Heart left ventricle (tissue), 16 donors: ENCODE results near the gene CAMP. TPM values are rescaled to one million over a fixed set of nuclear protein-coding genes. Genes with fewer than 3 reads are reported as not detected.
"Not testable (repeated sequence)": the region's sequence is repeated elsewhere in the genome, so short reads cannot be mapped to it uniquely, and the experiment has no call there.

Source experiments
- ATAC-seq, 4 donors: fragments of 200-7000 bp; cut with Tn5 transposase; one replicate each; pipeline ENCODE4 v1.9.1; 2020 to 2022; ENCODE audit warnings: moderate library complexity in 4 of 4, mild to moderate bottlenecking in 3 of 4, moderate number of reproducible peaks in 1 of 4
- DNase-seq, 5 donors: peaks; one replicate each; pipeline ENCODE4 v3.0.0-alpha.2; 2020
- H3K27ac ChIP-seq, 12 donors: fragments of 200-600 bp; sonication (generic) in 4 of 12; one replicate each; pipeline versions ENCODE4 v1.5.0 to v1.8.0; 2016 to 2022; ENCODE audit warnings: mild to moderate bottlenecking in 2 of 12
- H3K27me3 ChIP-seq, 9 donors: fragments of 200-600 bp; sonication (generic) in 2 of 9; one replicate each; pipeline versions ENCODE4 v1.5.1 to v1.8.0; 2016 to 2022; ENCODE audit warnings: mild to moderate bottlenecking in 3 of 9
- H3K36me3 ChIP-seq, 9 donors: fragments of 200-600 bp; sonication (generic) in 2 of 9; one replicate each; pipeline versions ENCODE4 v1.5.0 to v1.8.0; 2018 to 2022; ENCODE audit warnings: mild to moderate bottlenecking in 2 of 9
- H3K4me1 ChIP-seq, 12 donors: fragments of 200-600 bp; sonication (generic) in 4 of 12; one replicate each; pipeline versions ENCODE4 v1.5.0 to v1.8.0; 2016 to 2022; ENCODE audit warnings: mild to moderate bottlenecking in 3 of 12
- H3K4me3 ChIP-seq, 12 donors: fragments of 200-600 bp; sonication (generic) in 4 of 12; one replicate each; pipeline versions ENCODE4 v1.5.0 to v1.8.0; 2017 to 2022; ENCODE audit warnings: mild to moderate bottlenecking in 9 of 12, moderate library complexity in 4 of 12
- H3K9me3 ChIP-seq, 12 donors: fragments of 200-600 bp; sonication (generic) in 4 of 12; one replicate each; pipeline versions ENCODE4 v1.5.0 to v1.8.0; 2016 to 2022; ENCODE audit warnings: mild to moderate bottlenecking in 1 of 12
- POLR2A ChIP-seq, 2 donors: fragments of 450-650 bp; IDR thresholded peaks; one replicate each; pipeline ENCODE4 v1.6.1; 2017; ENCODE audit warnings: antibody characterized with exemption in 2 of 2, mild to moderate bottlenecking in 2 of 2, moderate library complexity in 2 of 2
- WGBS, 4 donors: extraction: QIAGEN DNeasy Blood & Tissue Kit in 2 of 4; methylation state at CpG; one replicate each; pipeline versions ENCODE4 v1.1.5 to v1.1.7; 2013 to 2018; 5-methylcytosine and 5-hydroxymethylcytosine counted together
- intact Hi-C, 10 donors: fragments of 100-400 bp; cut with DNase I; formaldehyde crosslinking; loops; one replicate each; pipeline versions ENCODE4 v1.11.1 to v1.14.2; 2022
- polyA plus RNA-seq, 2 donors: library from polyadenylated mRNA; stranded (reverse); fragments of 200-250 nt; gene quantifications; one replicate each; pipeline ENCODE4 v1.2.3, GENCODE V29; 2013
- total RNA-seq, 9 donors: library from RNA; depleted of rRNA in 2 of 9; stranded (reverse); fragments of >200 nt in 2 of 9; fragmentation: NEBNext Ultra II Directional in 3 of 9; extraction: Animal tissue kit (Norgen Biotek cat#: 25700) in 3 of 9; gene quantifications; one replicate each; pipeline versions ENCODE4 v1.1.0 to v1.2.4, GENCODE V29; 2016 to 2023
- TF ChIP-seq, protein P1 (sequence below), 12 donors: fragments of 200-600 bp; sonication (generic) in 4 of 12; IDR thresholded peaks; one replicate each; pipeline versions ENCODE4 v1.5.0 to v1.8.0; 2018 to 2022; ENCODE audit warnings: antibody characterized with exemption in 12 of 12, mild to moderate bottlenecking in 5 of 12
- donor health status: ischemic (EF 13 %, LVEDD 7.1; RV severe dilation, severe dysfunction).
- donor health status: healthy with polysubstance abuse.
- donor health status: DM: no; HTN: yes; CAD: no.
- donor health status: DM: no; HTN: no; CAD: no.
- donor health status: ischemic (EF 25% LVEDD 6.9; RV normal size, moderate dysfunction).
- donor health status: ischemic (EF 25% LVEDD 5.7; RV mildly dilated, moderate dysfunction).
- donor health status: healthy.
- donor health status: DM: yes; HTN: yes; CAD: no.
- donor health status: ischemic (EF 35%, LVEDD 5.7; RV mildly dilated, moderate dysfunction).
- donor health status: nonischemic (EF 11% LVEDD 7.7; RV severe dilation, severe dysfunction).
- donor health status: DM: yes; HTN: yes; CAD: no.
- donor health status: PGD.
- donor health status: ischemic (EF 29% LVEDD 5.4; RV normal size, mild dysfunction).
- donor health status: nonischemic (EF 23%, LVEDD 6.1; RV moderate dilation, normal function).

The CAMP gene
- total and polyA plus RNA-seq, 11 donors: 0.48 to 3.0 (median 1.00) TPM; not detected in 7

DNA sequence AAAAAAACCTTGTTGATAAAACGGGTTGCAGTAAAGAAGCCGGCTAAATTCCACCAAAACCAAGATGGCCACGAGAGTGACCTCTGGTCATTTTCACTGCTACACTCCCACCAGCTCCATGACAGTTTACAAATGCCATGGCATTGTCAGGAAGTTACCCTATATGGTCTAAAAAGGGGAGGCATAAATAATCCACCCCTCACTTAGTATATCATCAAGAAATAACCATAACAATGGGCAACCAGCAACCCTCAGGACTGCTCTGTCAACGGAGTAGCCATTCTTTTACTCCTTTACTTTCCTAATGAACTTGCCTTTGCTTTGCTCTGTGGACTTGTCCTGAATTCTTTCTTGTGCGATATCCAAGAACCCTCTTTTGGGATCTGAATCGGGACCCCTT is 20.7 kb upstream of the CAMP start:
- Histone ChIP-seq H3K36me3 (no peaks in the 10 kb centered on the region), H3K9me3 (no peaks in the 10 kb centered on the region), H3K4me3 (no peak overlapping the region), H3K27ac (no peak overlapping the region), H3K27me3 (no peaks in the 10 kb centered on the region), H3K4me1 (no peaks in the 10 kb centered on the region)
- 68 to 83% (median 78%) methylated on average over 6 of the region's 6 CpGs for WGBS, 4 donors
- DNase-seq: no peak
- ATAC-seq: no peak
- intact Hi-C loops: no loop called here
- TF ChIP-seq, protein P1, sequence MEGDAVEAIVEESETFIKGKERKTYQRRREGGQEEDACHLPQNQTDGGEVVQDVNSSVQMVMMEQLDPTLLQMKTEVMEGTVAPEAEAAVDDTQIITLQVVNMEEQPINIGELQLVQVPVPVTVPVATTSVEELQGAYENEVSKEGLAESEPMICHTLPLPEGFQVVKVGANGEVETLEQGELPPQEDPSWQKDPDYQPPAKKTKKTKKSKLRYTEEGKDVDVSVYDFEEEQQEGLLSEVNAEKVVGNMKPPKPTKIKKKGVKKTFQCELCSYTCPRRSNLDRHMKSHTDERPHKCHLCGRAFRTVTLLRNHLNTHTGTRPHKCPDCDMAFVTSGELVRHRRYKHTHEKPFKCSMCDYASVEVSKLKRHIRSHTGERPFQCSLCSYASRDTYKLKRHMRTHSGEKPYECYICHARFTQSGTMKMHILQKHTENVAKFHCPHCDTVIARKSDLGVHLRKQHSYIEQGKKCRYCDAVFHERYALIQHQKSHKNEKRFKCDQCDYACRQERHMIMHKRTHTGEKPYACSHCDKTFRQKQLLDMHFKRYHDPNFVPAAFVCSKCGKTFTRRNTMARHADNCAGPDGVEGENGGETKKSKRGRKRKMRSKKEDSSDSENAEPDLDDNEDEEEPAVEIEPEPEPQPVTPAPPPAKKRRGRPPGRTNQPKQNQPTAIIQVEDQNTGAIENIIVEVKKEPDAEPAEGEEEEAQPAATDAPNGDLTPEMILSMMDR (IDR thresholded peaks at IDR 0.05): no peak
- no peak for TF ChIP-seq POLR2A (IDR thresholded peaks at IDR 0.05)

DNA sequence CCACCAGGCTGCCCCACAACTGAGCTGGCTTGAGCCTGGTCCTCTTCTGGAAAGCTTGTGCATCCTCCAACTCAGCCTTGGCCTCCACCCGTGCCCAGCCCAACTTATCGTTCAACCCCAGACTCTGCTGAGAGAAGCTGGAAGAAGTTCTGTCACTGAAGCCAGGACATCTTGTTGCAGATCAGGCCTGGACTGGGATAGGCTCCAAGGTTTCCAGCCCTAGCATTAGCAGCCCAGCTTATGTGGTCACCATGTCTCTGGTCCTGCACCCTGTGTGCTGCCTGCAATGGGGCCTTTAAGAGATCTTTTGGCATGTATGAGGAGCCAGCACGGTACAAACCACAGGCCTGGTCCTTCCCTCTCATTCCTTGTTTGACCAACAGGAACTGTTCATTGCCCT is 15.2 kb upstream of the CAMP start:
- Histone ChIP-seq H3K4me1 (no peaks in the 10 kb centered on the region), H3K27me3 (no peaks in the 10 kb centered on the region), H3K4me3 (no peak overlapping the region), H3K27ac (no peak overlapping the region), H3K9me3 (no peaks in the 10 kb centered on the region), H3K36me3 (no peaks in the 10 kb centered on the region)
- ATAC-seq: peak in 1 of 4 donors; percentile 28
- DNase-seq: peak in 1 of 5 donors; percentile 39
- WGBS, 4 donors: 73 to 81% (median 78%) methylated on average over 3 of the region's 3 CpGs
- TF ChIP-seq, protein P1 (IDR thresholded peaks at IDR 0.05): no peak
- no peak for TF ChIP-seq POLR2A (IDR thresholded peaks at IDR 0.05)
- intact Hi-C loops: no loop called here

DNA sequence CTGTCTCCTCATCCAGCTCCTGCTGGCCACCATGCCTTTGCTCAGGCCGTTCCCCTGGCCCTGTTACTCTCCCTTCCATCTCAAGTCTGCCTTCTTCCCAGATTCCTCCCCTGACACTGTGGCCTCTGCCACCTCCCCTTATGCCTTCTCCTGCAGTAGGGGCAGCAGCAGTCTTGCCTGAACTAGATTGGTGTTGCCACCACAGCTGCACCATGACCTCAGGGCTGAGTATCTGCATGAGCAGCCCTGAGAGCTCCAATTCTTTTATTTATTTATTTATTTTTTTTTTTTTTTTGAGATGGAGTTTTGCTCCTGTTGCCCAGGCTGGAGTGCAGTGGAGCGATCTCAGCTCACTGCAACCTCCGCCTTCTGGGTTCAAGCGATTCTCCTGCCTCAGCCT is 13.8 kb upstream of the CAMP start:
- TF ChIP-seq, protein P1 (IDR thresholded peaks at IDR 0.05): no peak
- TF ChIP-seq POLR2A (IDR thresholded peaks at IDR 0.05): no peak
- ATAC-seq (no peak), DNase-seq (peak in 1 of 5 donors; percentile 27)
- no peaks in the 10 kb centered on the region for H3K27me3 ChIP-seq
- intact Hi-C loops: no loop called here
- no peaks in the 10 kb centered on the region for H3K4me1 ChIP-seq
- H3K27ac ChIP-seq: no peak overlapping the region
- H3K4me3 ChIP-seq: no peak overlapping the region
- 91 to 98% (median 94%) methylated on average over 4 of the region's 4 CpGs for WGBS, 4 donors
- no peaks in the 10 kb centered on the region for H3K36me3 ChIP-seq
- no peaks in the 10 kb centered on the region for H3K9me3 ChIP-seq

DNA sequence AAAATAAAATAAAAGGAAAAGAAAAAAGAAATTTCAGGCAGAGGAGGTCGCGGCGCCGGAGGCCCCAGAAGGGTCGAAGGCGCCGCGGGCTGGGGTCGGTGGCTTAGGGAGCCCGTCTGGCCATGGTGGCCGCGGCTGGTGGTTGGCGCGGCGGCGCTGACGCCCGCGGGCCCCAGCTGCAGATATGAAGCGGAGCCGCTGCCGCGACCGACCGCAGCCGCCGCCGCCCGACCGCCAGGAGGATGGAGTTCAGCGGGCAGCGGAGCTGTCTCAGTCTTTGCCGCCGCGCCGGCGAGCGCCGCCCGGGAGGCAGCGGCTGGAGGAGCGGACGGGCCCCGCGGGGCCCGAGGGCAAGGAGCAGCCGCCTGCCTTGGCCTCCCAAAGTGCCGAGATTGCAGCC is 12.8 kb upstream of the CAMP start:
- 66 to 87% (median 84%) methylated on average over 22 to 38 of the region's 48 CpGs; no CpG with 5 or more reads in 1 of the 4 donors for WGBS, 4 donors
- H3K36me3 ChIP-seq, H3K4me1 ChIP-seq, ATAC-seq, H3K4me3 ChIP-seq, H3K9me3 ChIP-seq, H3K27ac ChIP-seq, intact Hi-C loops, H3K27me3 ChIP-seq, DNase-seq: not testable (repeated sequence)

DNA sequence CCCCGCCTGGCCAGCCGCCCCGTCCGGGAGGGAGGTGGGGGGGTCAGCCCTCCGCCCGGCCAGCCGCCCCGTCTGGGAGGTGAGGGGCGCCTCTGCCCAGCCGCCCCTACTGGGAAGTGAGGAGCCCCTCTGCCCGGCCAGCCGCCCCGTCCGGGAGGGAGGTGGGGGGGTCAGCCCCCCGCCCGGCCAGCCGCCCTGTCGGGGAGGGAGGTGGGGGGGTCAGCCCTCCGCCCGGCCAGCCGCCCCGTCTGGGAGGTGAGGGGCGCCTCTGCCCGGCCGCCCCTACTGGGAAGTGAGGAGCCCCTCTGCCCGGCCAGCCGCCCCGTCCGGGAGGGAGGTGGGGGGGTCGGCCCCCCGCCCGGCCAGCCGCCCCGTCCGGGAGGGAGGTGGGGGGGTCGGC is 11.5 kb upstream of the CAMP start:
- H3K4me3 ChIP-seq, H3K27me3 ChIP-seq, ATAC-seq, H3K27ac ChIP-seq, H3K36me3 ChIP-seq, H3K9me3 ChIP-seq, intact Hi-C loops, DNase-seq: not testable (repeated sequence)
- WGBS, 4 donors: 94 to 97% (median 96%) methylated on average over 14 to 17 of the region's 36 CpGs; no CpG with 5 or more reads in 1 of the 4 donors
- H3K4me1 ChIP-seq: peaks cover 0 to 21% (median 16%) of the 10 kb centered on the region in 12 donors
